Motor neuron (in vitro differentiated cells): Measurements from ENCODE around the gene EVL. TPM values are rescaled to one million over a fixed set of nuclear protein-coding genes. Genes with fewer than 3 reads are reported as not detected.

Source experiments
- ATAC-seq, 8 experiments: fragments of 200-7000 bp; cut with Tn5 transposase; replicated peaks in 6 of 8; 2 replicates each; pipeline ENCODE4 v1.8.0; 2021; ENCODE audit warnings: mild to moderate bottlenecking in 8 of 8, moderate library complexity in 8 of 8
- H3K27ac ChIP-seq, 2 donors: fragments of 250-450 bp; sonication (Bioruptor Pico); 2 replicates each; pipeline ENCODE4 v1.9.0; 2021; ENCODE audit warnings: antibody characterized with exemption in 2 of 2, mild to moderate bottlenecking in 2 of 2, moderate library complexity in 1 of 2
- H3K4me1 ChIP-seq, 2 donors: fragments of 250-450 bp; sonication (Bioruptor Pico); replicated peaks in 1 of 2; 2 replicates each; pipeline ENCODE4 v1.6.1; 2021; ENCODE audit warnings: antibody characterized with exemption in 2 of 2, mild to moderate bottlenecking in 2 of 2, moderate library complexity in 1 of 2
- H3K4me3 ChIP-seq, 5 donors: fragments of 250-450 bp; sonication (Bioruptor Pico); 2 replicates each; pipeline ENCODE4 v1.9.0; 2021; ENCODE audit warnings: antibody characterized with exemption in 5 of 5, mild to moderate bottlenecking in 5 of 5, moderate library complexity in 4 of 5
- WGBS, 10 experiments: fragments of 450-650 bp; shearing (Covaris generic); methylation state at CpG; one replicate each; pipeline ENCODE4 v1.0.0; 2022; 5-methylcytosine and 5-hydroxymethylcytosine counted together
- in situ Hi-C, 9 experiments: fragments of 400-800 bp; cut with MboI; loops; one replicate each; pipeline ENCODE4 v1.15.0; 2021; ENCODE audit warnings: low sequenced_read_pairs in 9 of 9, low pct_unique_long_range_greater_than_20kb in 2 of 9; ENCODE audit not compliant: unreplicated experiment in 9 of 9
- total RNA-seq, 8 experiments: library from RNA; unstranded; fragments of 300-600 nt; gene quantifications; 2 replicates each; pipeline versions ENCODE4 v1.2.3 to v1.2.4, GENCODE V29; 2022

The EVL gene
- total RNA-seq, 8 experiments from 2014 or later = 9.5 to 178 (median 119) TPM

GRCh38 chr14:100192672-100193416 is 127.6 kb downstream of the EVL start:
- Histone ChIP-seq H3K4me1 (peaks cover 8 to 12% of the 10 kb centered on the region in 2 donors), H3K27ac (peak overlapping the region; percentile 52 to 80), H3K4me3 (peak overlapping the region; percentile 29 to 41 (median 34))
- peak; percentile 99 to 100 (median 99) for ATAC-seq
- in situ Hi-C loops = loop anchor here in 1 of 9 experiments (25.0 kb wide), 1 partner anchor 206 kb away; no protein-coding TSS in a partner anchor
- WGBS, 10 experiments = 0 to 20% (median 0%) methylated on average over 1 to 3 of the region's 62 CpGs; no CpG with 5 or more reads in 6 of the 10 experiments

Other genes starting within 250 kb of the EVL start
- gene DEGS2, start 94.2 kb downstream of the EVL start, total RNA-seq = 1 to 10 TPM in 1 of 8 experiments, under 1 TPM in 7; 0.25 to 1.3 (median 0.65) TPM
- gene YY1, start 173.7 kb downstream of the EVL start, total RNA-seq = 10 to 100 TPM; 23.4 to 58.3 (median 30.4) TPM
- gene SLC25A29, start 241.0 kb downstream of the EVL start, total RNA-seq = 10 to 100 TPM in 7 of 8 experiments, 1 to 10 TPM in 1; 7.7 to 56.7 (median 42.8) TPM